ENCODE data around the gene SMARCA4.
A peak's percentile ranks its signal among the peaks of the same experiment; 100 is the strongest.

Gene SMARCA4

DNA sequence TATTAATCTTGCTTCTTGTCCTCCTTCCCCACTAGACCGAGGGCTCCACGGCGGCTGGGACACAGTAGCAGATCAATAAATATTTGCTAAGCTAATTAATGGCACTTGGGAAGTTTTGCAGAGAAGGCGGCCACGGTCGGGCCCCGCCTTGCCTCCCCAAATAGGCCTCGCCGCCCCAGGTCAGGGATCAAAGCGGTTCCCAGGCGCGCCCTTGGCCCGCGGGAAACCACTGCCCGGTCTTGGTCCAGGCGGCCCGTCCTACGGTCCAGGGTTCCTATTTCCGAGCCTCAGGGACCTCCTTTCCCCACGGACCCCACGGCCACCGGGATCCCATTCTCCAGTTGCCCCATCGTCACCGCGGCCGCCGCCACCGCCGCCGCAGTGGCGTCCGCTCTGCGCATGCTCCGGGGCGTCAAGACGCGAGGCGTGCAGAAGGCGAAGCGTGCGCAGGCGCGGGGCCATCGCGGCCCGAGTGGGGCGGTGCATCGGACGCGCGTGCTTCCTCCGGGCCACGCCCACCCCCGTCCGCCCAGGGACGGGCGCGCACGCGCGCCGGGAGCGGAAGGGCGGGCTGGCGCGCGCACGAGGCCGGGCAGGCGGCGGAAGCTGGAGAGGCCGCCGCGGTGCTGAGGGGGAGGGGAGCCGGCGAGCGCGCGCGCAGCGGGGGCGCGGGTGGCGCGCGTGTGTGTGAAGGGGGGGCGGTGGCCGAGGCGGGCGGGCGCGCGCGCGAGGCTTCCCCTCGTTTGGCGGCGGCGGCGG lies at the start of gene SMARCA4:
Gene SMARCA4 (plus strand): TSS at position 717 of the 759 bp plus-strand sequence. CDS start 23,122 bp downstream, outside the sequence.
- DNase-seq: peak; percentile 91

DNA sequence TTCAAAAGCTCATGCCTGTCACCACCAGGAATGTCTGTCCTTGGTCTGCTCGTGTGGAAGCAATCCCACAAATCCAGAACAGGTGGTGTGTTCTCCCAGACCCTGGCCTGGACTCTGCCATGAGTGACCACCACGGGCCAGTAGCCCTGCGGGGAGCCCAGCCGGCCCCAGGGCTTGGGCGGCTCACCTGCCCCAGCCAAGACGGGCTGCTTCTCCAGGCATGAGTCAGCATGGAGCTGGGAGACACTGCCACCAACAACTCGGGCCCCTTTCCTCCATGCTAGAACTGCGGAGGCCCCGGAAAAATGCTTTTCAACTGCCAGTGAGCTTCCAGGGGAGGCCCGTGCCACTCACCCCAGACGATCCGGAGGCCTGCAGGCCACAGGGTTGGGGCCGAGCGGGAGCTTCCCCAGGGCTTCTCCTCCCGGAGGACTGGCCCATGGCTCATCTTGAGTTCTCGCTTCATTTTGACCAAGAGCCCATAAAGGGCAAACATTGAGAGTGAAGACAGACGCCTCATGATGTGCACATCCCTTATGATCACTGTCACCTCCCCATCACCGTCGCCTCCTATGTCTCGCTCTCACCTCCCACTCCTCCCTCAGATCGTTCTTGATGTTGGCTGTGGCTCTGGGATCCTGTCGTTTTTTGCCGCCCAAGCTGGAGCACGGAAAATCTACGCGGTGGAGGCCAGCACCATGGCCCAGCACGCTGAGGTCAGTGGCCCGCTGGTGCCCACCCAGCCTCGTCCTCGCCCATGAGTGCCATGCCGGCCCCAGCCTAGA lies 49.1 kb upstream of the SMARCA4 start:
- no peak for DNase-seq

DNA sequence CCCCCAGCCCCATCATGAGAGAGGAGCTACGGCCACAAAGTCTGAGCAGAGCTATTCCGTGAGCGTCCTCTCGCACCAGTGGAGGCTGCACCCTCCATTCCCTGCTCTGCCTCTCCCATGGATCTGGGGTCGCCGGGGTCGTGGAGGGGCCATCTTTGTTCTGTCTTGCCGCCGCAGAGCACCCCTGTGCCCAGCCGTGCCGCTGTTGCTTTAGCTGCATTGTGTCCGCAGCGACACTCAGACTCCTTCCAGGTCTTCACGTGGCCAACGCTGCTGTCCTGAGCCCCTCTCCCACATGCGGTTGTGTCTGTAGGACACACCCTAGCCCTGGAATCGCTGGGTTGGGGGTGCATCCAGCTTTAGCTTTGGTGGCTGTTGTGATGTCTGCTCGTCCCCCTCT lies 48.2 kb upstream of the SMARCA4 start:
- no peak for DNase-seq

DNA sequence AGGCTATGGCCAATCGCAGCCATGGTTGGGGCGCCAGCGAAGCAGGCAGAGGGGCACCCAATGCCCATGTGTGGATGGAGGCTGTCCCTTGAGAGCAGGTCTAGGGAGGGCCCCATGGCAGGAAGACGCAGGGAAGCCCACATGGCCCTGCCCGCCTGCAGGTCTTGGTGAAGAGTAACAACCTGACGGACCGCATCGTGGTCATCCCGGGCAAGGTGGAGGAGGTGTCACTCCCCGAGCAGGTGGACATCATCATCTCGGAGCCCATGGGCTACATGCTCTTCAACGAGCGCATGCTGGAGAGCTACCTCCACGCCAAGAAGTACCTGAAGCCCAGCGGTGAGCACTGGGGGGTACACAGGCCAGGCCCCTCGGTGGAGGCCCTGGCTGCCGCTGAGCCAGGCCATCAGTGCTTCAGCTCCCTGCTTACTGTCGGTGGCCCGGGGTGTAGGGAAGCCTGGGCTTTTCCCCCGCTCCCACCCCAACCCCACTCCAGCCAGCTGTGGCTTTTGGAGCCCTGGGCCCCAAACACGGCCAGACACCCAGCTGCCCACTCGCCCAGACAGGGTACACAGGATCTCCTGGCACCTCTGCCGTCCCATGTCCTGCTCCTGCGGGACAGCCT lies 47.0 kb upstream of the SMARCA4 start:
- no peak for DNase-seq

DNA sequence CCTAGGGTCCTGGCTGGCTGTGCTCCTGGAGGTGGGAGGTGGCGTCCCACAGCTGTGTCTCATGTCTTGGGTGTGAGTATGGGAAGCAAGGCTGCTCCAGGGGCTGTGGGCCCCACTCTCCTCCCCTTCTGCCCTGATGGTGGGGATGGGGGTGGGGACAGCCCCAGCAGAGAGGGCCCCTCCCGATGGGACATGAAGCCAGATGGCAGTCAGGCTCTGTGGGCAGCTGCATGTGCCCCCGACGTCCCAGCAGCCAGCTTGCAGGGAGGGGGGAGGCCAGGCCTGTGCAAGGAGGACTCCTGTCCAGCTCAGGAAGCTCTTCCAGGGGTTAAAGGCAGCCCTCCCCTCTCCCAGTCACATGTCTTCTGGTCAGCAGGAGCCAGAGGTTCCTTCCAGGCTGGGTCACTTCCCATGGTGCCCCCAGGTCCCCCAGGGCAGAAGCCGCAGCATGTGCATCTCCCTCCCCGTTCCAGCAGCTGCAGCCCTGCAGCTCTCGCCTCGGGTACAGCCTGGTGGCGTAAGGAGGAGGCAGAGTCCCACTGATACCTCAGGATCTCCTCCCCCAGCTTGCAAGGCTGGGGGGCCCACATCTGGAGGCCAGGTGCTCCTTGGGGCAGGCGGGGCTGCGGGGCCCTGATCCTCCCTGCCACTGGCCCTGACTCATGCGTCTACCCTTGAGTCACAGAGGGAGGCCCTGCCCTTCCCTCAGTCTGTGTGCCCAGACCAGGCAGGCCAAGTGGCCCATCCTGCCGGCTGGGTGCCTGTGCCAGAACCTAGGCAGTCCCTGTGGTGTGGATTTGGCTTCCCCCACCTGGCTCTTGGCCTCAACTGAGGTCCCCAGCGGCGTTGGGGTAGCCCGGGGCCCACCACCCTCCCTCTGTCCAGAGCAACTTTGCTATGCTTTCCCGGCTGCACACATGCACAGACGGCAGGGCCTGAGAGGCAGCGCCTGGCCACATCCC lies 45.4 kb upstream of the SMARCA4 start:
- no peak for DNase-seq

DNA sequence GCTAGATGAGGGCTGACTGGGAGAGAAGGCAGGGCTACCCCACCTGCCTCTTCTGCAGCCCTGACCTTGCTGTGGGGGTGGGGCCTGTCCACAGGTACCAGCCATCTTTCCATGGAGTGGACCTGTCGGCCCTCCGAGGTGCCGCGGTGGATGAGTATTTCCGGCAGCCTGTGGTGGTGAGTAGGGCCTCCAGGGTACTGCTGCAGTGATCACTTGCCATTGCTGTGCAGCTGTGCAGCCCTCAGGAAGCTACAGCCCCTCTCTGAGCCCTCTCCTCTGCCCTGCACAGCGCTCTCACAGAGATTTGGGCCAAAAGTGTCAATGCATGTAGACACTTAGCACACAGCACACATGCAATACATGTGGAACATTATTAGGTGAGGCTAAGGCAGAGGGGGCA lies 44.2 kb upstream of the SMARCA4 start:
- no peak for DNase-seq

DNA sequence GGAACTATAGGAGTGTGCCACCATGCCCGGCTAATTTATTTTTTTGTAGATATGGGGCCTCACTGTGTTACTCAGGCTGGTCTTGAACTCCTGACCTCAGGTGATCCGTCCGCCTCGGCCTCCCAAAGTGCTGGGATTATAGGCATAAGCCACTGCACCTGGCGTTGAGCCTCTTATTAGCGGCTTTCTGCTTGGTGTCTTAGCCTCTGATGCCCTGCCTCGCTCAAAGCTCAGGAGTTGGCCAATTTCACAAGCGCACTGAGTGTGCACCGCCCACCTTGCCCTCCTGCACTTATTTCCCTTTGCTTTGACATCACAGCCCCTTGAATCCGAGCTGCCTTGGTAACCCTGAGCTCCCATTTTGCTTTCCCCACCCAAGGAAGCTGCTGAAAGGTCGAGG lies 42.5 kb upstream of the SMARCA4 start:
- DNase-seq: no peak

DNA sequence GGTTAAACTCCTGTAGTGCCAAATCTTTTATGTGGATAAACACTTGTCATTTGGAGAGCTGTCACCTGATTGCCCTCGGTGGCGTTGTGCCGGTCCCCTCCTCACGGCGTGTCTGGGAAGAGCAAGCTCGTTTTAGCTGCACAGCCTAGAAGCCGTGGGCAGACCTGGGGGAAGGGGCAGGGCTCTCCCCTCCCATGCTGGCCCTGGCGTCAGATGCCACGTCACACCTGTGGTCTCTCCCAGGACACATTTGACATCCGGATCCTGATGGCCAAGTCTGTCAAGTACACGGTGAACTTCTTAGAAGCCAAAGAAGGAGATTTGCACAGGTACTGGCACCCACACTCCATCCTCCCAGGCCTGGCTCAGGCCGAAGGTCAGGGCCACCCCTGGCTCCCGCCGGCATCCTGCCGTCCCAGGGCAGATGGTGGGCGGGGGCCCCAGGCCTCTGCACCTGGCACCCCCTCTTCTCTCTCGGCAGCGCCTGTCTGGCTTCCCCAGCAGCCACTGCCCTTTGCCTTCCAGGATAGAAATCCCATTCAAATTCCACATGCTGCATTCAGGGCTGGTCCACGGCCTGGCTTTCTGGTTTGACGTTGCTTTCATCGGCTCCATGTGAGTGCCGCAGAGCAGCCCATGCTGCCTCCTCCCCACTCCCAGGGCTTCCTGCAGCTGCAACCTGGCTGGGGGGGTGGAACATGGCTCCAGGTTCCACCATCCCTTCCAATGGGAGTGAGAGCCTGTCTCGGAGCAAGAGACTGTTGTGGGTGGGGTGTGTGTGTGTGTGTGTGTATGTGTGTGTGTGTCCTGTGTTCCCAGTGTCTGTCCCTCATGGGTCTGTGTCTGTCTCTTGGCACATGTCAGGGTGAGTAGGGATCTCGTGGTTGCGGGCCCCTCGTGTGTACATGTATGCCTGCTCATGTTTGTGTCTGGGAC lies 41.2 kb upstream of the SMARCA4 start:
- DNase-seq: no peak

DNA sequence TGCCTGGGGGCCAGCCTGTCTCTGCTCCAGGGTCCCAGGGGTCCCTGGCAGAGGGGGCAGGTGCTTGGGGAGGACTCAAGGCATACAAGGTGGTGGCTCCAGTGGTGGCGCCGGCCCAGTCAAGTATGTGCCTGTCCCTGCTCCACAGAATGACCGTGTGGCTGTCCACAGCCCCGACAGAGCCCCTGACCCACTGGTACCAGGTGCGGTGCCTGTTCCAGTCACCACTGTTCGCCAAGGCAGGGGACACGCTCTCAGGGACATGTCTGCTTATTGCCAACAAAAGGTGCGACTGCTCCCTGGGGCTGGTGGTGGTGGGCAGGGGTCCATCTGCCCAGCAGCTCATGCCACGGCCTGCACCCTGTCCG lies 40.6 kb upstream of the SMARCA4 start:
- no peak for DNase-seq

DNA sequence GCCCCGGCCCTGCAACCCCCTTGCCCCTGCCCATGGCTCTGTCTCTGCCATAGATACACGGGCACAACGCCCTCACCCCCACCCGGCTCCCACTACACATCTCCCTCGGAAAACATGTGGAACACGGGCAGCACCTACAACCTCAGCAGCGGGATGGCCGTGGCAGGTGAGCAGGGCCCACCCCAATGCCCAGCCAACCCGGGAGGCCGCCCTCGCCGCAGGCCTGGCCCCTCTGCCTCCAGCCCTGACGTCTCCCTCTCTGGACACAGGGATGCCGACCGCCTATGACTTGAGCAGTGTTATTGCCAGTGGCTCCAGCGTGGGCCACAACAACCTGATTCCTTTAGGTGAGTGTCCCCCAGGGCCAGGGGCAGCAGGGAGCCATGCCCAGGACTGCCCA lies 40.0 kb upstream of the SMARCA4 start:
- no peak for DNase-seq

DNA sequence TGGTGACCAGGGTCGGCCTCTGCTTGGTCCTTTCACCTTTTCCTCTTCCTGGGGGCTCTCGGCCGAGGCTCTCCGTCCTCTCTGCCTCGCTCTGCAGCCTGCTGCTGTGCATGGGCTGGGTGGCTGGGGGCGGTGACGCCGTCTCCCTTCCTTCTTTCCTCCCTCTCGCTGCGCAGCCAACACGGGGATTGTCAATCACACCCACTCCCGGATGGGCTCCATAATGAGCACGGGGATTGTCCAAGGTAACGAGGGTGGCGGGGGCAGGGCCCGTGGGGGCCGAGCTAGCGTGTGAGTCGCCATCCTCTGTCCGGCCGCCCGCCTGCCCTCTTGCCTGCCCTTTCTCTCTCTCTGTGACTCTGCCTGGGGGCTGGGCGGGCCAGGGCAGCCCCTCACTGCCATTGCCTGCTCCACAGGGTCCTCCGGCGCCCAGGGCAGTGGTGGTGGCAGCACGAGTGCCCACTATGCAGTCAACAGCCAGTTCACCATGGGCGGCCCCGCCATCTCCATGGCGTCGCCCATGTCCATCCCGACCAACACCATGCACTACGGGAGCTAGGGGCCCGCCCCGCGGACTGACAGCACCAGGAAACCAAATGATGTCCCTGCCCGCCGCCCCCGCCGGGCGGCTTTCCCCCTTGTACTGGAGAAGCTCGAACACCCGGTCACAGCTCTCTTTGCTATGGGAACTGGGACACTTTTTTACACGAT lies 39.5 kb upstream of the SMARCA4 start:
- DNase-seq: no peak

DNA sequence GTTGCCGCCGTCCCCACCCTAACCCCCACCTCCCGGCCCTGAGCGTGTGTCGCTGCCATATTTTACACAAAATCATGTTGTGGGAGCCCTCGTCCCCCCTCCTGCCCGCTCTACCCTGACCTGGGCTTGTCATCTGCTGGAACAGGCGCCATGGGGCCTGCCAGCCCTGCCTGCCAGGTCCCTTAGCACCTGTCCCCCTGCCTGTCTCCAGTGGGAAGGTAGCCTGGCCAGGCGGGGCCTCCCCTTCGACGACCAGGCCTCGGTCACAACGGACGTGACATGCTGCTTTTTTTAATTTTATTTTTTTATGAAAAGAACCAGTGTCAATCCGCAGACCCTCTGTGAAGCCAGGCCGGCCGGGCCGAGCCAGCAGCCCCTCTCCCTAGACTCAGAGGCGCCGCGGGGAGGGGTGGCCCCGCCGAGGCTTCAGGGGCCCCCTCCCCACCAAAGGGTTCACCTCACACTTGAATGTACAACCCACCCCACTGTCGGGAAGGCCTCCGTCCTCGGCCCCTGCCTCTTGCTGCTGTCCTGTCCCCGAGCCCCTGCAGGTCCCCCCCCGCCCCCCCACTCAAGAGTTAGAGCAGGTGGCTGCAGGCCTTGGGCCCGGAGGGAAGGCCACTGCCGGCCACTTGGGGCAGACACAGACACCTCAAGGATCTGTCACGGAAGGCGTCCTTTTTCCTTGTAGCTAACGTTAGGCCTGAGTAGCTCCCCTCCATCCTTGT lies 38.8 kb upstream of the SMARCA4 start:
- DNase-seq: no peak

DNA sequence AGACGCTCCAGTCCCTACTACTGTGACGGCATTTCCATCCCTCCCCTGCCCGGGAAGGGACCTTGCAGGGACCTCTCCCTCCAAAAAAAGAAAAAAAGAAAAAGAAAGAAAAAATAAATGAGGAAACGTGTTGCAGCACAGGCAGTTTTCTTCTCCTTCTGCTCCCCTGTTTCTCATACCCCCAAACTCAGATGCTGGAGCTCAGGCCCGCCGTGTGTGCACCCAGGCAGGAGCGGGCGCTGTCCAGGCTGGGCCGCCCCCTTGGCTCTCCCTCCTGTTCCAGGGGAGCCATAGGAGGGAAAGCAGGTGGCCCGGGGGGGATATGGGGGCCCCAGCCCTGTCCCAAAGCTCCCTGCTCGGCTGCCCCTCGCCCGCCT lies 38.2 kb upstream of the SMARCA4 start:
- no peak for DNase-seq

DNA sequence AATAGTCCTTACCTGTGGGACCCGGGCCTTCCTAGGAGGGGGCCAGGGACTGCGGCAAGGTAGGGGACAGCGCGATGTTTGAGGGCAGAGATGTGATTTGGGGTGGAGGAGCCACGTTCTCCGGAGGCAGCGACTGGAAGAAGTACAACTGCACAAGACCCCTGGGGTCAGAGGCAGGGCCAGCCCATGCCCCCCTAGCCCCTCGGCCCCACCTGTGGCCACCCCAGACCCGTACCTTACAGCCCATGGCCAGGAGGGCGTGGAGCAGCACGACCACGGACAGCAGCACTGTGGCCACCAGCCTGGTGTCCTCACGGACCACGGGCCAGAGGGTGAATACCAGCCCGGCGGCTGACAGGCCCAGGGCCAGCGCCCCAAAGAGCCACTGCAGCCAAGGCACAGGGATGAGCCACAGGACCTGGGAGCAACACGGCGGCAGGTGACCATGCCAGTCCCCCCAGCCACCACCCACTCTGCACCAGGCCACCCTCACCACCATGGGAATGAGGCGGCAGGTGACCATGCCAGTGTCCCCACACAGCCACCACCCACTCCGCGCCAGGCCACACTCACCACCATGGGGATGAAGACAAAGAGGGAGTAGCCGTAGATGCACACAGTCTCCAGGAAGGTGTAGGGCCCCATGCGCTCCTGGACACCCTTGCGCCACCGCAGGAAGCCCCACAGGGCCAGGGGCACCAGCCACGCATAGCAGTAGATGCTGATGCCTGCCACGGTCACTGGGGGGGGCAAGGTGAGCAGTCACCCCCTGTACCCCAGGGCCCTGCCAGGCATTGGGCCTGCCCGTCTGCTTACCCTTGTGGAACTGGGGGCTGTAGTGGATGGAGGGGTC lies 37.3 kb upstream of the SMARCA4 start:
- DNase-seq: no peak

DNA sequence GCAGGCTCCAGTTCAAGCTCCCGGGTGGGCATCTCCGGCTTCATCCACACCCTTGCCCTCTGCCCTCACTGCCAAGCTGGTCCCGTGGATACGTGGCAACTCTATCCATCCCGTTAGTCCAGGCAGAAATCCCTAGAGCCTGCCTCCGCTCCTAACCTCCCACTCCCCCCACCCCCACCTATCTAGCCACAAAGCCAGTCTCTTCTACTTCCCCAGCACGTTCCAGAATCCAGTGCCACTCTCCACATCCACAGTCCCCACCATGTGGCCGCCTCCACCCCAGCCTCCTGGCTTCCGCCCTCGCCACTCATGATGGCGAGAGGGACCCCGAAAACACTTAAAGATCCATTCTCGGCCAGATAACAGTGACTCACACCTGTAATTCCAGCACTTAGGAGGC lies 36.2 kb upstream of the SMARCA4 start:
- DNase-seq: no peak

DNA sequence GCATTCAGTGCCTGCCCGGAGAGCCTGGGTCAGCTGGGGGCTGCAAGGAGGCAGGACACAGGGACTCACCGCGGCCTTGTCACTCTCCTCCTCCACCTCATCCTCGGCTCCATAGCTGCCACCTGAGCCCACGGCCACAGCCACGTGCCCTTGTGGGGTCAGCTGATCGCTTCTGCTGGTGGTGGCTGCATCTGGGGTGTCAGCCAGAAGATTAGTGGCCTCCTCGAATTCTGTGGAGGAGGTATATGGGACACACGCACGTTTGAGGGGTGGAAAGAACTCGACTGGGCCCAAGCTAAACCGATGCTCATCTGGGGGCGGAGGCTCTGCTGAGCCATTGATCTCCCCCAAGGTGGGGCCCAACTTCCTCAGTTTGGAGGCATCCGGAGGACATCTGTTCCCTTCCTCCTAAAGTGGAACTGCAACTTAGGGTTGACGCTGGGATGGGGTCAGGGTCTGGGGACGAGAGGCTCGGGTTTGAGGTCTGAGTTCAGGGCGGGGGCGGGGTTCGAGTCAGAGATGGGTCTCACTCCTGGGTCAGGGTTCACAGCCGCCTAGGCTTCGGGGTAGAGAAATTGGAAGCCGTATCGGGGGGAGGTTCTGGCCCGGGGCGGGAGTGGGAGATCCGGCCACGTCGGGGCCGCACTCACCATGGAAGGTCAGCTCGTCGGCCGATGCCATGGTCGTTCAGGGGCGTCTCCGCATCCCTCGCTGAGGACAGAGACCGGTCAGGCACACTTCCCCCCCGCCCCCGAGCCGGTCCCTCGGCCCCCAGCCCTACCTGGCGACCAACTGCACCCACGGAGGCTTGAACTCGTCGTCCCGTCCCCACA lies 32.9 kb upstream of the SMARCA4 start:
- no peak for DNase-seq

DNA sequence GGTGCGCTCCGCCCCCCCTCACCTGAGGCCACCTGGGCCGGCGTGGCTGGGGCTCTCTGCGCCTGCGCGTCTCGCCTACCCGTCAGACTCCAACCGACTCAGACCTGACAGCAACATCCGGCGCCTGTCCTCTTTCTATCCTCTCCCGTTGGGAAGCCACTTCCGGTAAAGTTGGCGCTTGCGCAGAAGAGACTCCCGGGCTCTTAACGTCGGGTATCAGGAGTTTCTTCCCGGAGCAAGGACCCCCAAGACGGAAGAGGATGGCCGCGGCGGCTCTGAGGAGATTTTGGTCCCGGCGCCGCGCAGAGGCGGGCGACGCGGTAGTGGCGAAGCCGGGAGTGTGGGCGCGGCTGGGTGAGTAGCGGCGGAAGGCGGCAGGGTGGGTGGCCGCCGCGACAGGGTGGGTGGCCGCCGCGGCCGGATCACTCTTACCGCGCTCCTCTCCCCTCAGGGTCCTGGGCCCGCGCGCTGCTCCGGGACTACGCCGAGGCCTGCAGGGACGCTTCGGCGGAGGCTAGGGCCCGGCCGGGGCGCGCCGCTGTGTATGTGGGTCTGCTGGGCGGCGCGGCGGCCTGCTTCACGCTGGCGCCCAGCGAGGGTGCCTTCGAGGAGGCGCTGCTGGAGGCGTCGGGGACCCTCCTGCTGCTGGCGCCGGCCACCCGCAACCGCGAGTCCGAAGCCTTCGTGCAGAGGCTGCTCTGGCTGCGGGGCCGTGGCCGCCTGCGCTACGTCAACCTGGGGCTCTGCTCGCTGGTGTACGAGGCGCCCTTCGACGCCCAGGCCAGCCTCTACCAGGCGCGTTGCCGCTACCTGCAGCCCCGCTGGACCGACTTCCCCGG lies 32.0 kb upstream of the SMARCA4 start, which contains the start of the genes TIMM29 and YIPF2:
Gene TIMM29 (plus strand): TSS at position 249 of the 839 bp plus-strand sequence. CDS start 12 bp downstream, at position 261.
Gene YIPF2 (minus strand): TSS at position 77 of the 839 bp plus-strand sequence. CDS start 229 bp downstream, outside the sequence.
- peak; percentile 99 for DNase-seq

All from DMS79 (cell line).